Lower lobe of right lung (tissue), 2 donors: ENCODE results near the gene KBTBD4. TPM values are rescaled to one million over a fixed set of nuclear protein-coding genes. Genes with fewer than 3 reads are reported as not detected.

Experiments used
- ATAC-seq, 2 donors: fragments of 200-7000 bp; cut with Tn5 transposase; one replicate each; pipeline ENCODE4 v1.9.1; 2020 to 2022; ENCODE audit warnings: mild to moderate bottlenecking in 2 of 2, moderate library complexity in 2 of 2
- DNase-seq: peaks from one replicate; pipeline ENCODE4 v3.0.0-alpha.2; 2020
- H3K27ac ChIP-seq: fragments of 200-600 bp; one replicate; pipeline ENCODE4 v1.8.0; 2022
- H3K27me3 ChIP-seq: fragments of 200-600 bp; one replicate; pipeline ENCODE4 v1.8.0; 2022; ENCODE audit warnings: low read depth
- H3K36me3 ChIP-seq: fragments of 200-600 bp; one replicate; pipeline ENCODE4 v1.8.0; 2022; ENCODE audit warnings: mild to moderate bottlenecking
- H3K4me1 ChIP-seq: fragments of 200-600 bp; one replicate; pipeline ENCODE4 v1.8.0; 2022
- H3K4me3 ChIP-seq: fragments of 200-600 bp; one replicate; pipeline ENCODE4 v1.8.0; 2022; ENCODE audit warnings: mild to moderate bottlenecking
- H3K9me3 ChIP-seq: fragments of 200-600 bp; one replicate; pipeline ENCODE4 v1.8.0; 2022
- CTCF ChIP-seq: fragments of 200-600 bp; IDR thresholded peaks from one replicate; pipeline ENCODE4 v1.8.0; 2022; ENCODE audit warnings: antibody characterized with exemption, mild to moderate bottlenecking
- intact Hi-C: fragments of 100-400 bp; cut with DNase I; formaldehyde crosslinking; loops from one replicate; pipeline ENCODE4 v1.11.0; 2022
- total RNA-seq: library from RNA; stranded (reverse); fragmentation: NEBNext Ultra II Directional; extraction: Animal tissue kit (Norgen Biotek cat#: 25700); gene quantifications from one replicate; pipeline ENCODE4 v1.2.1, GENCODE V29; 2021
- donor health status: DM: no; HTN: yes; CAD: no; lungs with severe emphysema.

KBTBD4 gene
- total RNA-seq, 1 donor from 2014 or later = 13.4 TPM

DNA sequence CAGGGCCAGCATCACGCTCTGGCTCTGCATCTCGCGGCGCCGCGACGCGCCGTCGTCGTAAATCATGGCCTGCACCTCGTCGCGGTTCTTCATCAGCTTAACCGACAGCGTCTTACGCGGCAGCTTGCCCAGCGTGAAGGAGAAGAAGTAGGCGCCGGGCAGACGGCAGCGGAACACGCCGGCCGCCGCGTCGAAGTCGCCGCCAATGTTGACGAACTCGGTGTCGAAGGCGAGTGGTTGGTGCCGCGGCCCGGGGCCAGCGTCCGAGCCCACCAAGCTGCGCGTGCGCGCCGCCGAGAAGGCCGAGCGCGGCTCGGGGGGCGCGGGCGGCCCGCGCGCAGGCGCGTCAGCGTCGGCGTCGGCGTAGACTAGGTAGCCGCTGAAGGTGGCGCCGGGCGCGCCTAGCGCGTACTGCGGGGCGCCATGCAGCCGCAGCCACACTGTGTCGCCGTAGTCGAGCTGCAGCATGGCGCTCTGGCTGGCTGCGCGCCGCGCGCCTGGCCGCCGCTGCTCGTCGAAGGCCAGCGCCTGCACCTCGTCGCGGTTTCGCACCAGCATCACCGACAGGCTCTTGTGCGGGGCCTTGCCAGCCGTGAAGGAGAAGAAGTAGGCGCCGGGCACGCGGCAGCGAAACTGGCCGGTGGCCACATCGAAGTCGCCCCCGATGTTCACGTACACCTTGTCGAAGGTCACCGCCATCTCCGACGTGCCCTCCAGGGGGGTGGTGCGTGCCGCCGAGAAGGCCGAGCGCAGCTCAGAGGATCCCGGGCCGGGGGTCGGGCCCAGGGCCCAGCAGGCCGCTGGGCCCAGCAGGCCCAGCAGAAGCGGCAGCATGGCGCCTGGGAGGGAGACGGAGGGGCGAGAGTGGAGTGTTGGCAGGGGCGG lies 11.4 kb upstream of the KBTBD4 start:
- TF ChIP-seq CTCF = no peak
- peak overlapping the region; percentile 33 for H3K4me3 ChIP-seq
- H3K4me1 ChIP-seq = peaks cover 6% of the 10 kb centered on the region
- no peaks in the 10 kb centered on the region for H3K9me3 ChIP-seq
- intact Hi-C loops = no loop called here
- peaks cover under 1% of the 10 kb centered on the region for H3K36me3 ChIP-seq
- no peak for DNase-seq
- H3K27ac ChIP-seq = no peak overlapping the region
- ATAC-seq = no peak
- H3K27me3 ChIP-seq = peaks cover 48% of the 10 kb centered on the region

DNA sequence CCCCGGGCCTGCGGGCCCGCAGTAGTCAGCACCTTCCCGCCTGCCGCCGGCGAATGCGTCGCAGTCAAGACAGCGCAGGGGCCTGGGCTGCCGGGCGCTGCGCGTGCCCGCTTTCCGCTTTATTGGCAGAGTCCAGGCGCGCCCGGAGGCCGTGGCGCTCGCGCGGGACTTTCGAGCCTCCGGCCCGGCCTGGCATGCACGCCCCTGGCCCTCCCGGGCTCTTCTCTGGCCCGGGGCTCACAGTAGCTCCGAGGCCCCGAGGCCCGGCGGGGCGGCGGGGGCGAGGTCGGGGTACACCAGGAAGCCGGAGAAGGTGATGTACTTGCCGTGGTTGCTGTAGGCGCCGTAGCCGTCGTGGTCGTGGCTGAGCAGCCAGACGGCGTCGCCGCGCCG lies 10.8 kb upstream of the KBTBD4 start:
- Histone ChIP-seq H3K4me1 (peaks cover 6% of the 10 kb centered on the region), H3K27me3 (peaks cover 42% of the 10 kb centered on the region), H3K9me3 (no peaks in the 10 kb centered on the region), H3K27ac (no peak overlapping the region), H3K36me3 (peaks cover 7% of the 10 kb centered on the region), H3K4me3 (peak overlapping the region; percentile 33)
- ATAC-seq (no peak), DNase-seq (no peak)
- no peak for TF ChIP-seq CTCF
- intact Hi-C loops = no loop called here

- Histone ChIP-seq H3K9me3 (no peaks in the 10 kb centered on the region), H3K27me3 (peaks cover 37% of the 10 kb centered on the region), H3K4me1 (peaks cover 3% of the 10 kb centered on the region), H3K36me3 (peaks cover 11% of the 10 kb centered on the region), H3K27ac (no peak overlapping the region), H3K4me3 (no peak overlapping the region)
- ATAC-seq (no peak), DNase-seq (no peak)
- intact Hi-C loops = no loop called here
- no peak for TF ChIP-seq CTCF
Measured at GRCh38 chr11:47589118-47589517, 10.3 kb upstream of the KBTBD4 start.

GRCh38 chr11:47587723-47588326 lies 9.1 kb upstream of the KBTBD4 start:
- no peak for TF ChIP-seq CTCF
- DNase-seq (peak; percentile 87), ATAC-seq (peak; percentile 74 to 86)
- H3K27me3 ChIP-seq = peaks cover 24% of the 10 kb centered on the region
- peak overlapping the region; percentile 49 for H3K27ac ChIP-seq
- intact Hi-C loops = no loop called here
- no peaks in the 10 kb centered on the region for H3K9me3 ChIP-seq
- H3K4me3 ChIP-seq = peak overlapping the region; percentile 11
- H3K36me3 ChIP-seq = peaks cover 24% of the 10 kb centered on the region
- no peaks in the 10 kb centered on the region for H3K4me1 ChIP-seq

GRCh38 chr11:47587039-47587716 lies 8.4 kb upstream of the KBTBD4 start:
- intact Hi-C loops = no loop called here
- ATAC-seq (no peak), DNase-seq (no peak)
- Histone ChIP-seq H3K27me3 (peaks cover 19% of the 10 kb centered on the region), H3K27ac (peak overlapping the region; percentile 49), H3K36me3 (peaks cover 31% of the 10 kb centered on the region), H3K4me3 (no peak overlapping the region), H3K9me3 (no peaks in the 10 kb centered on the region), H3K4me1 (no peaks in the 10 kb centered on the region)
- no peak for TF ChIP-seq CTCF
